ENCODE data around the gene AUTS2.

Gene AUTS2

GRCh38 chr7:69762821-69763352, 164.6 kb downstream of the AUTS2 start:
- Histone ChIP-seq H3K36me3 (ENCODE audit: control insufficient read depth, insufficient read depth, low read length) (no peaks in the 10 kb centered on the region), H3K27me3 (ENCODE audit: control insufficient read depth, insufficient read depth, low read length) (no peaks in the 10 kb centered on the region), H3K4me3 (ENCODE audit: low read depth, low read length) (no peak overlapping the region), H3K27ac (ENCODE audit: low read depth, low read length) (no peak overlapping the region), H3K4me1 (ENCODE audit: control insufficient read depth, insufficient read depth, low read length) (peaks cover 16% of the 10 kb centered on the region; the same call in 1 of the 2 replicates), H3K9me3 (ENCODE audit: control insufficient read depth, insufficient read depth, low read depth, low read length) (no peaks in the 10 kb centered on the region), H3K9ac (ENCODE audit: low read length) (no peak overlapping the region)

DNA sequence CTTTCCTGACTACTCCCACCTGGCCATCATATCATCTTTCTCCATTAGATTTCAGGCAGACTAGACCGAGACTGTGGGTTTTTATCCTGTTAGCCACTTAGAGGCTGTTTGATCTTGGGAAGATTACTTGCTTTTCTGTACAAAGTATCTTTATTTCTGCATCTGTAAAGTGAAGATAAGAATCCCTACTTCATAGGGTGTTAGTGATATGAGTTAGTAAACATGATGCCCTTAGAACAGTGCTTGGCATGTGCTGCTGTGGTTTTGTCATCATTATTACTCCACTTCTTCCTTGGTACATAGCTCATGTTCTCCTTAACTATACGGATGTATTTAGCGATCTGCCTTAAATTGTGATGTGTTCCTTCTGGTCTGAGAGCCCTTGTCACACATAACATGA, 165.2 kb downstream of the AUTS2 start:
- no peak overlapping the region for H3K9ac ChIP-seq (ENCODE audit: low read length)
- H3K36me3 ChIP-seq (ENCODE audit: control insufficient read depth, insufficient read depth, low read length), result no peaks in the 10 kb centered on the region
- no peak overlapping the region for H3K27ac ChIP-seq (ENCODE audit: low read depth, low read length)
- peaks cover 10% of the 10 kb centered on the region; the same call in 1 of the 2 replicates for H3K4me1 ChIP-seq (ENCODE audit: control insufficient read depth, insufficient read depth, low read length)
- H3K27me3 ChIP-seq (ENCODE audit: control insufficient read depth, insufficient read depth, low read length), result no peaks in the 10 kb centered on the region
- no peak overlapping the region for H3K4me3 ChIP-seq (ENCODE audit: low read depth, low read length)
- H3K9me3 ChIP-seq (ENCODE audit: control insufficient read depth, insufficient read depth, low read depth, low read length), result no peaks in the 10 kb centered on the region

DNA sequence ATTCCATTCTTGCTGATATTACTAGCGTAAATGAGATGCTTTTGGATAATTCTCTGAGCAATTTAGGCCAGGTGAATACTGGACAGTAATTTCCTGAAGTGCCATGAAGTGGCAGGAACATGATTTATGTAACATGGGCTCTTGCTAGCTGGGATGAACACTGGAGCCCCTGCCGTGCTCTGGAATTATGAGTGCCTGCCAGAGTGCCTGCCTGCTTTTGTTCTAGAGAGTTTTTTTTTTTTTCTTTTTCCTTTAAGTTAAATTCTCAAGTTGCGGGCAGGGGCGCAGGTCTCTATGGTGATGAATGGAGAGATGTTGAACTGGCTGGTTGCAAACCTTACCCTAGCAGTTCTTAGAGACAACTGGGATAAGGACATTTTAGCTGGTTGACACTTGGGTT, 165.9 kb downstream of the AUTS2 start:
- H3K4me3 ChIP-seq (ENCODE audit: low read depth, low read length), result no peak overlapping the region
- no peak overlapping the region for H3K9ac ChIP-seq (ENCODE audit: low read length)
- no peaks in the 10 kb centered on the region for H3K9me3 ChIP-seq (ENCODE audit: control insufficient read depth, insufficient read depth, low read depth, low read length)
- H3K4me1 ChIP-seq (ENCODE audit: control insufficient read depth, insufficient read depth, low read length), result 0 out of 2 replicates have a peak, but pooled peaks cover 9% of the 10 kb centered on the region
- no peaks in the 10 kb centered on the region for H3K36me3 ChIP-seq (ENCODE audit: control insufficient read depth, insufficient read depth, low read length)
- no peak overlapping the region for H3K27ac ChIP-seq (ENCODE audit: low read depth, low read length)
- H3K27me3 ChIP-seq (ENCODE audit: control insufficient read depth, insufficient read depth, low read length), result no peaks in the 10 kb centered on the region

DNA sequence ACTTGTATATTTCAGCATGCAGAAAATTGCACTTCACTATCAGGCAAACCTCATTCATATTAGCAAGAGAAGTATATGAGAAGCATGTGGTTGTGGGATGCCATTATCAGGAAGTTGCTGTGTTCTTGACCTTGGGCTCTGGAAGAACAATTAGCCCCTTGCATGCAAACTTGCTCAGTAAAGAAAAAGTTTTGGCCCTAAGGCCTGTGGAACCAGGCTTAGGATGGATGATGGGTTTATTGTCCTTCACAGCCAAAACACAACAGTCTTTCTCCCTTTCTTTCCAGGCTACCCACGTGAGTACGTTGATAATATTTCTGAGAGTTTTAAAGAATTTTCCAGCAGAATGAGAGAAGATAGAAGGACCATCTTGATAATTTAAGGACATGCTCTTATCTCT, 166.4 kb downstream of the AUTS2 start:
- Histone ChIP-seq H3K4me3 (ENCODE audit: low read depth, low read length) (no peak overlapping the region), H3K9ac (ENCODE audit: low read length) (no peak overlapping the region), H3K9me3 (ENCODE audit: control insufficient read depth, insufficient read depth, low read depth, low read length) (no peaks in the 10 kb centered on the region), H3K27ac (ENCODE audit: low read depth, low read length) (no peak overlapping the region), H3K27me3 (ENCODE audit: control insufficient read depth, insufficient read depth, low read length) (no peaks in the 10 kb centered on the region), H3K36me3 (ENCODE audit: control insufficient read depth, insufficient read depth, low read length) (no peaks in the 10 kb centered on the region), H3K4me1 (ENCODE audit: control insufficient read depth, insufficient read depth, low read length) (0 out of 2 replicates have a peak, but pooled peaks cover 9% of the 10 kb centered on the region)

GRCh38 chr7:69765879-69766278, 167.6 kb downstream of the AUTS2 start:
- H3K27ac ChIP-seq (ENCODE audit: low read depth, low read length), result no peak overlapping the region
- H3K27me3 ChIP-seq (ENCODE audit: control insufficient read depth, insufficient read depth, low read length), result no peaks in the 10 kb centered on the region
- no peaks in the 10 kb centered on the region for H3K36me3 ChIP-seq (ENCODE audit: control insufficient read depth, insufficient read depth, low read length)
- H3K4me1 ChIP-seq (ENCODE audit: control insufficient read depth, insufficient read depth, low read length), result peaks cover 15% of the 10 kb centered on the region
- H3K4me3 ChIP-seq (ENCODE audit: low read depth, low read length), result no peak overlapping the region
- no peaks in the 10 kb centered on the region for H3K9me3 ChIP-seq (ENCODE audit: control insufficient read depth, insufficient read depth, low read depth, low read length)
- no peak overlapping the region for H3K9ac ChIP-seq (ENCODE audit: low read length)

- Histone ChIP-seq H3K4me3 (ENCODE audit: low read depth, low read length) (no peak overlapping the region), H3K27me3 (ENCODE audit: control insufficient read depth, insufficient read depth, low read length) (no peaks in the 10 kb centered on the region), H3K36me3 (ENCODE audit: control insufficient read depth, insufficient read depth, low read length) (no peaks in the 10 kb centered on the region), H3K27ac (ENCODE audit: low read depth, low read length) (no peak overlapping the region), H3K9ac (ENCODE audit: low read length) (no peak overlapping the region), H3K9me3 (ENCODE audit: control insufficient read depth, insufficient read depth, low read depth, low read length) (no peaks in the 10 kb centered on the region), H3K4me1 (ENCODE audit: control insufficient read depth, insufficient read depth, low read length) (peaks cover 25% of the 10 kb centered on the region)
These were observed 170.8 kb downstream of the AUTS2 start for GRCh38 chr7:69768986-69769595.

- Histone ChIP-seq H3K9ac (ENCODE audit: low read length) (no peak overlapping the region), H3K27ac (ENCODE audit: low read depth, low read length) (no peak overlapping the region), H3K9me3 (ENCODE audit: control insufficient read depth, insufficient read depth, low read depth, low read length) (no peaks in the 10 kb centered on the region)
These were observed 171.6 kb downstream of the AUTS2 start for GRCh38 chr7:69769826-69770225.

GRCh38 chr7:69770613-69771012, 172.3 kb downstream of the AUTS2 start:
- Histone ChIP-seq H3K9ac (ENCODE audit: low read length) (no peak overlapping the region), H3K9me3 (ENCODE audit: control insufficient read depth, insufficient read depth, low read depth, low read length) (no peaks in the 10 kb centered on the region), H3K36me3 (ENCODE audit: control insufficient read depth, insufficient read depth, low read length) (no peaks in the 10 kb centered on the region), H3K27ac (ENCODE audit: low read depth, low read length) (no peak overlapping the region), H3K27me3 (ENCODE audit: control insufficient read depth, insufficient read depth, low read length) (no peaks in the 10 kb centered on the region), H3K4me3 (ENCODE audit: low read depth, low read length) (no peak overlapping the region), H3K4me1 (ENCODE audit: control insufficient read depth, insufficient read depth, low read length) (peaks cover 17% of the 10 kb centered on the region)

More at GRCh38 chr7:69769826-69770225, 171.6 kb downstream of the AUTS2 start:
- no peak overlapping the region for H3K4me3 ChIP-seq (ENCODE audit: low read depth, low read length)
- H3K27me3 ChIP-seq (ENCODE audit: control insufficient read depth, insufficient read depth, low read length), result no peaks in the 10 kb centered on the region
- peaks cover 17% of the 10 kb centered on the region for H3K4me1 ChIP-seq (ENCODE audit: control insufficient read depth, insufficient read depth, low read length)
- no peaks in the 10 kb centered on the region for H3K36me3 ChIP-seq (ENCODE audit: control insufficient read depth, insufficient read depth, low read length)

DNA sequence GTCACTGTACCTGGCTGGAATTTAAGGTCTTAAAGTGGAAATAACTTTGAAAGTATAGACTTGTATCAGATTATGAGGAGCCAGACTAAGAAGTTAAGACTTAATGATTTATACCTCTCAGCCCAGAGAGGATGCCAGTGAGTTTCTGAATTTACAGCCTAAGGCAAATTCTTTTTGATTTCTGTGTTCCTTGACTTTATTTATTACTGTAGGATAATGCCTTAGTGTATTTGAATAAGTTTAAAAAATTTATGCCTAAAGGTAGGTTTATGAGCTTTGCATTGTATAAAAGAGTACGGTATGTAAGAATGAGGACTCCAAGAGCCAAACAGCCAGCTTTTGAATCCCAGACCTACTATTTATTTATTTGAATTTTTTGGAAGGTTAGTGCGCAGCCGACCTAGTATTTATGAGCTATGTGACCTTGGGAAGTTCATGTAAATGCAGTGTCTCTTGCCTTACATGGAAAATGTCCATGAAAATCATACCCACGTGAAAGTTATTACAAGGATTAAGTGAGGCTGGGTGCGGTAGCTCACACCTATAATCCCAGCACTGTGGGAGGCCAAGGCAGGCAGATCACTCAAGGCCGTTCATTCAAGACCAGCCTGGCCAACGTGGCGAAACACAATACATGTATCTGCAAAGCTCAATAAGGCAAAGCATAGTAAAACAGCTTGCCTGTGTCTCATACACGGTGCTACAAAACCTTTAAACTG, 174.6 kb downstream of the AUTS2 start:
- H3K9me3 ChIP-seq (ENCODE audit: control insufficient read depth, insufficient read depth, low read depth, low read length), result no peaks in the 10 kb centered on the region
- H3K36me3 ChIP-seq (ENCODE audit: control insufficient read depth, insufficient read depth, low read length), result no peaks in the 10 kb centered on the region
- H3K4me1 ChIP-seq (ENCODE audit: control insufficient read depth, insufficient read depth, low read length), result peaks cover 17% of the 10 kb centered on the region
- H3K4me3 ChIP-seq (ENCODE audit: low read depth, low read length), result no peak overlapping the region
- H3K27ac ChIP-seq (ENCODE audit: low read depth, low read length), result no peak overlapping the region
- H3K9ac ChIP-seq (ENCODE audit: low read length), result no peak overlapping the region
- no peaks in the 10 kb centered on the region for H3K27me3 ChIP-seq (ENCODE audit: control insufficient read depth, insufficient read depth, low read length)

GRCh38 chr7:69773535-69774225, 175.4 kb downstream of the AUTS2 start:
- Histone ChIP-seq H3K27ac (ENCODE audit: low read depth, low read length) (no peak overlapping the region), H3K9me3 (ENCODE audit: control insufficient read depth, insufficient read depth, low read depth, low read length) (no peaks in the 10 kb centered on the region), H3K4me1 (ENCODE audit: control insufficient read depth, insufficient read depth, low read length) (peaks cover 17% of the 10 kb centered on the region), H3K9ac (ENCODE audit: low read length) (no peak overlapping the region), H3K36me3 (ENCODE audit: control insufficient read depth, insufficient read depth, low read length) (no peaks in the 10 kb centered on the region), H3K4me3 (ENCODE audit: low read depth, low read length) (no peak overlapping the region), H3K27me3 (ENCODE audit: control insufficient read depth, insufficient read depth, low read length) (no peaks in the 10 kb centered on the region)

DNA sequence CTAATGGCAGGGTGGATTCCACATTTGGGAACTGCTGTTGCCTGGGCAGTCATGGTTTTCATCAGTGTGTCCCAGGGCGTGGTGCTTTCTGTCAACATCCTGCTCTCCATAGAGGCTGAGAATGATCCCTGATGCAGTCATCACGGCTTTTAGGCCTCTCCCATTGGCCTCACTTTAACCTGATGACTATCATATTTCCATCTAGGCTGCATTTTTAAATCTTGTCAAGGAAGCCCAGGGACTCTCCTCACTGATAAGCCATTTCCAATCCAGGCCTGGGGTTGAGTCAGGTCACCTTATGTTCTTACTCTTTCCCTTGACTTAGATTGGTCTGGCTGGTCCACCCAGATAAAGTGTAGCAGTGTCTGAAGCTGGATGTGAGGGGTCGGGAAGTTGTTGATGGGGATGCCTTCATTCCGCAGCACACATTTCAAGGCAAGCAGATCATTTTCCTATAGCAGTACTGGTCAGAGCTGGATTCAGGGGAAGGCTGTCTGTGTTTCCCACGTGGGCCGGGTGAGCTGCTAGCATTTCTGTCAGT, 177.0 kb downstream of the AUTS2 start:
- H3K9ac ChIP-seq (ENCODE audit: low read length), result no peak overlapping the region
- H3K9me3 ChIP-seq (ENCODE audit: control insufficient read depth, insufficient read depth, low read depth, low read length), result no peaks in the 10 kb centered on the region
- H3K4me1 ChIP-seq (ENCODE audit: control insufficient read depth, insufficient read depth, low read length), result peaks cover 20% of the 10 kb centered on the region
- H3K27me3 ChIP-seq (ENCODE audit: control insufficient read depth, insufficient read depth, low read length), result no peaks in the 10 kb centered on the region
- no peak overlapping the region for H3K4me3 ChIP-seq (ENCODE audit: low read depth, low read length)
- H3K27ac ChIP-seq (ENCODE audit: low read depth, low read length), result no peak overlapping the region
- H3K36me3 ChIP-seq (ENCODE audit: control insufficient read depth, insufficient read depth, low read length), result no peaks in the 10 kb centered on the region
